GM23248 (cell line): ENCODE measurements around the gene COX8C.

Experiments used
- EZH2 ChIP-seq: fragments of 200-600 bp; sonication (generic); IDR thresholded peaks from 2 replicates; pipeline ENCODE4 v1.6.1; 2018; ENCODE audit warnings: antibody characterized with exemption, mild to moderate bottlenecking; ENCODE audit not compliant: insufficient read depth, poor library complexity, severe bottlenecking
- EZH2phosphoT487 ChIP-seq: fragments of 200-600 bp; sonication (generic); IDR thresholded peaks from 2 replicates; pipeline ENCODE4 v1.6.1; 2018; ENCODE audit warnings: antibody characterized with exemption, moderate library complexity, mild to moderate bottlenecking, low read depth; ENCODE audit not compliant: insufficient read depth

- no peak for TF ChIP-seq EZH2
- no peak for TF ChIP-seq EZH2phosphoT487
Observed at GRCh38 chr14:93319958-93320357, 27.0 kb upstream of the COX8C start.
